DND-41 (cell line): Measurements from ENCODE around the gene VWC2.

Experiments used
- ATAC-seq: fragments of 200-7000 bp; cut with Tn5 transposase; 3 replicates; pipeline ENCODE4 v1.9.1; 2021; ENCODE audit warnings: low read depth; ENCODE audit not compliant: insufficient read depth
- DNase-seq: peaks from one replicate; pipeline ENCODE4 v3.0.0-alpha.2; 2020
- H2AFZ ChIP-seq: 2 replicates; pipeline ENCODE4 v1.6.0; 2012; ENCODE audit warnings: low read depth, low read length
- H3K27ac ChIP-seq: 2 replicates; pipeline ENCODE4 v1.5.1; 2012; ENCODE audit warnings: low read length, inconsistent platforms
- H3K27me3 ChIP-seq: fragments of 200-600 bp; sonication (generic); 2 replicates; pipeline ENCODE4 v1.6.0; 2012; ENCODE audit warnings: low read length, mild to moderate bottlenecking, inconsistent platforms; ENCODE audit not compliant: insufficient read depth, poor library complexity
- H3K36me3 ChIP-seq: 2 replicates; pipeline ENCODE4 v1.5.1; 2012; ENCODE audit warnings: low read length, inconsistent platforms; ENCODE audit not compliant: insufficient read depth
- H3K4me1 ChIP-seq: 2 replicates; pipeline ENCODE4 v1.5.1; 2012; ENCODE audit warnings: mild to moderate bottlenecking, low read length; ENCODE audit not compliant: insufficient read depth
- H3K4me2 ChIP-seq: 2 replicates; pipeline ENCODE4 v1.6.0; 2012; ENCODE audit warnings: mild to moderate bottlenecking, moderate library complexity, low read length, inconsistent platforms; ENCODE audit not compliant: insufficient read depth
- H3K4me3 ChIP-seq, 2 experiments: fragments of 200-600 bp in 1 of 2; shearing (Covaris generic) in 1 of 2; 2 replicates each; pipeline ENCODE4 v1.5.1; 2012 to 2016; ENCODE audit warnings: inconsistent platforms in 2 of 2, low read length in 2 of 2, mild to moderate bottlenecking in 2 of 2, low read depth in 1 of 2, moderate library complexity in 1 of 2
- H3K79me2 ChIP-seq: 2 replicates; pipeline ENCODE4 v1.6.0; 2012; ENCODE audit warnings: low read length, inconsistent platforms; ENCODE audit not compliant: insufficient read depth
- H3K9ac ChIP-seq: 2 replicates; pipeline ENCODE4 v1.6.0; 2012; ENCODE audit warnings: low read depth, mild to moderate bottlenecking, inconsistent platforms, low read length, moderate library complexity
- H3K9me3 ChIP-seq: 2 replicates; pipeline ENCODE4 v1.5.1; 2012; ENCODE audit warnings: low read length, moderate library complexity, mild to moderate bottlenecking, inconsistent platforms; ENCODE audit not compliant: insufficient read depth, severe bottlenecking
- H4K20me1 ChIP-seq: 2 replicates; pipeline ENCODE4 v1.6.0; 2012; ENCODE audit warnings: low read length; ENCODE audit not compliant: insufficient read depth
- EZH2 ChIP-seq: IDR thresholded peaks from 3 replicates; pipeline ENCODE4 v1.6.1; 2012; ENCODE audit warnings: borderline replicate concordance, low read depth, mild to moderate bottlenecking, moderate library complexity, low read length, inconsistent platforms; ENCODE audit not compliant: severe bottlenecking
- TF ChIP-seq, protein P1 (sequence below): IDR thresholded peaks from 2 replicates; pipeline ENCODE4 v1.5.1; 2012; ENCODE audit warnings: borderline replicate concordance, low read length, moderate library complexity, mild to moderate bottlenecking; ENCODE audit not compliant: poor library complexity, severe bottlenecking; ENCODE audit errors: extremely low read depth

Gene VWC2

DNA sequence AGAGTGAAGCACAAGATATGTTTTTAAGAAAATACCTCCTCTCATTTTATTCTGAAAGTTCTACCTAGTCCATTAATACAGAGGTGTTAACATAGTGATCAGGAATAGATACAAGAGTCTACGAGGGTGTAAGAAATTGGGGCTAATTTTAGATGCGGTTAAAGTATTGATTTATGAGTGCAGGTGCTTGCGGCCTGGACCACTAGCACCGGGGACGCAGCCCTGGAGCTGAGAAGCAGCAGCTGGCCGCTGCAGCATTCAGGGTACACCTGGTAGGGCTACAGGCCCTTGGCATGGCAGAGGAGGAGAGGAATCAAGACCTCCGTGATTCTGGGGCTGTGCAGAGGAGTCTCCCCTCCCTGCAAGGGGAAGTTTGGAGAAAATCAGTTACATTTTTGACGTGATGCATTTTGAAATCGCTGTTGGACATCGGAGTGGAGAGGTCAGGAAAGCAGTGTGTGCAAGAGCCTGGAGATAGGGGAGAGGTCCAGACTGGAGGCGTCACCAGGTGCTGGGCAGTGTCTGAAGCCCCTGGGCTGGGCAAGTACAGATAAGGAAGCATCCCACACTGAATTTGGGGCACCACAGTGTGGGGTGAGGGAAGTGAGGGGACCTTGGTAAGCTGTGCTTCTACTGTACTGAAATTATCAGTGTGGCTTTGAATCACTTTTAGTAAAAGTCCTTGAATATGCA lies 112.3 kb downstream of the VWC2 start:
- H3K4me3 ChIP-seq, result no peak overlapping the region
- no peak overlapping the region for H3K9ac ChIP-seq
- H3K27ac ChIP-seq, result no peak overlapping the region
- H3K36me3 ChIP-seq, result no peaks in the 10 kb centered on the region
- no peaks in the 10 kb centered on the region for H4K20me1 ChIP-seq
- no peak for DNase-seq
- peak; percentile 44; the same call in 2 of the 3 replicates for ATAC-seq
- no peak overlapping the region for H3K4me2 ChIP-seq
- no peaks in the 10 kb centered on the region for H3K79me2 ChIP-seq
- H2AFZ ChIP-seq, result no peak overlapping the region
- no peaks in the 10 kb centered on the region for H3K4me1 ChIP-seq
- TF ChIP-seq EZH2, result no peak
- TF ChIP-seq, protein P1, sequence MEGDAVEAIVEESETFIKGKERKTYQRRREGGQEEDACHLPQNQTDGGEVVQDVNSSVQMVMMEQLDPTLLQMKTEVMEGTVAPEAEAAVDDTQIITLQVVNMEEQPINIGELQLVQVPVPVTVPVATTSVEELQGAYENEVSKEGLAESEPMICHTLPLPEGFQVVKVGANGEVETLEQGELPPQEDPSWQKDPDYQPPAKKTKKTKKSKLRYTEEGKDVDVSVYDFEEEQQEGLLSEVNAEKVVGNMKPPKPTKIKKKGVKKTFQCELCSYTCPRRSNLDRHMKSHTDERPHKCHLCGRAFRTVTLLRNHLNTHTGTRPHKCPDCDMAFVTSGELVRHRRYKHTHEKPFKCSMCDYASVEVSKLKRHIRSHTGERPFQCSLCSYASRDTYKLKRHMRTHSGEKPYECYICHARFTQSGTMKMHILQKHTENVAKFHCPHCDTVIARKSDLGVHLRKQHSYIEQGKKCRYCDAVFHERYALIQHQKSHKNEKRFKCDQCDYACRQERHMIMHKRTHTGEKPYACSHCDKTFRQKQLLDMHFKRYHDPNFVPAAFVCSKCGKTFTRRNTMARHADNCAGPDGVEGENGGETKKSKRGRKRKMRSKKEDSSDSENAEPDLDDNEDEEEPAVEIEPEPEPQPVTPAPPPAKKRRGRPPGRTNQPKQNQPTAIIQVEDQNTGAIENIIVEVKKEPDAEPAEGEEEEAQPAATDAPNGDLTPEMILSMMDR, result no peak
- H3K27me3 ChIP-seq, result peaks cover 20% of the 10 kb centered on the region
- H3K9me3 ChIP-seq, result no peaks in the 10 kb centered on the region

DNA sequence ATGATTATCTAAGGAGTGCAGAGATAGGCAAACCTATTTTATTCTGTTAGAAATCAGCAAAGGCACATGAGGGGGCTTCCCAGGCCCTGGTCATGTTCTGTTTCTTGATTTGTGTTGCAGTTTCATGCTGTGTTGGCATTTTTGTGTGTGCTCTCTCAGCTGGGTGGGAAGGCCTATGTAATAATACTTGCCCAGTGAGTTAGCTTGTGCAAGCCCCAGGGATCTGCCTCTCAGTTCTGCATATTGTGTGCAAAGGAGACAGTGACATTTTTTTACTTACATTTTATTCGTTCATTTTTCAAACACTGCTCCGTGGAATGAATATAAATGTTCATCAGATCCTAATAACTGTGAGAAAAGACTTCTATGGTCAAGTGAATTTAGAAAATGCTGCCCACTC lies 119.0 kb downstream of the VWC2 start:
- Histone ChIP-seq H3K9ac (no peak overlapping the region), H3K79me2 (no peaks in the 10 kb centered on the region), H3K9me3 (no peaks in the 10 kb centered on the region), H3K36me3 (no peaks in the 10 kb centered on the region), H3K27ac (no peak overlapping the region), H3K4me2 (no peak overlapping the region), H3K27me3 (no peaks in the 10 kb centered on the region), H3K4me3 (no peak overlapping the region), H3K4me1 (no peaks in the 10 kb centered on the region), H2AFZ (no peak overlapping the region), H4K20me1 (no peaks in the 10 kb centered on the region)
- ATAC-seq (no peak), DNase-seq (no peak)
- no peak for TF ChIP-seq EZH2
- TF ChIP-seq, protein P1, result no peak

DNA sequence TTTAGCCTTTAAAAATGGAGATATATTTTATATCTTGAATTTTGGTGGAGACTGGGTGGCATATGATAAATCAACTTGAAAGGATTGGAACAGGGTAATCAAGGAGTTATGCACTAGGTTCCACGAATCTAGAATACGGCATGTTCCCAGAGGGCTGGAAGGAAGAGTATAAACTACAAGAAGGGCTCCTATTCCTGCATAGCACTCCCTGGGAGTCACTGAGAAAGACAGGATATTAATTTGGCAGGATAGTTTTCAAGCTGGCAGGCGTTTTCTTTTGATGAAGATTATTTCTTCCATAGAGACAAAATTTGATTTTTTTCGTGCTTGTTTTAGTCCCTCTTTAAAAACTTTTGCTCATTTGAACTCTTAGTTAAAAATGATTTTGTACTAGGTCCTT lies 119.7 kb downstream of the VWC2 start:
- Histone ChIP-seq H3K36me3 (no peaks in the 10 kb centered on the region), H3K27me3 (no peaks in the 10 kb centered on the region), H3K27ac (no peak overlapping the region), H4K20me1 (no peaks in the 10 kb centered on the region), H3K79me2 (no peaks in the 10 kb centered on the region), H3K9me3 (no peaks in the 10 kb centered on the region), H2AFZ (no peak overlapping the region), H3K4me3 (no peak overlapping the region), H3K4me2 (no peak overlapping the region), H3K9ac (no peak overlapping the region), H3K4me1 (no peaks in the 10 kb centered on the region)
- DNase-seq (no peak), ATAC-seq (no peak)
- TF ChIP-seq, protein P1, result no peak
- no peak for TF ChIP-seq EZH2

DNA sequence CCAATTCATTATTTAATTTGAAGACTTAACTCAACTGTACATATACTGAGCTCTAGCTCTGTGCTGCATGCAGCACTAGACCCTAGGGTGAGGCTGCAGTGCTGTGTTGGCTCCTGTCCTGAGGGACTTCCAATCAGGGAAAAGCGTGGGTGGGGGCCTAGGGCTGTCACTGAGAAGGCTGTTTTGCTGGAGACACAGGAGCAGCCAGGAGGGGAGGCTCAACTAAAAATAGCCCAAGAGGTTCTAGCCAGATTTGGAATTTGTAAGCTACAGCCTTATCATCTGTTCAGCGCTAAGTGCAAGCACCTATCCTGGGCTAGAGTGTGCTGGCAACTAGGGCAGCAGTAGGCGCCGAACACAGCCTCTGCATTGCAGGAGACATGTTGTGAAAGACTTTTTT lies 121.1 kb downstream of the VWC2 start:
- H3K27me3 ChIP-seq, result no peaks in the 10 kb centered on the region
- H3K9me3 ChIP-seq, result no peaks in the 10 kb centered on the region
- TF ChIP-seq EZH2, result no peak
- TF ChIP-seq, protein P1, result no peak
- no peak overlapping the region for H2AFZ ChIP-seq
- H3K79me2 ChIP-seq, result no peaks in the 10 kb centered on the region
- no peaks in the 10 kb centered on the region for H4K20me1 ChIP-seq
- H3K9ac ChIP-seq, result no peak overlapping the region
- no peak overlapping the region for H3K4me3 ChIP-seq
- no peaks in the 10 kb centered on the region for H3K36me3 ChIP-seq
- no peak; the same call in 2 of the 3 replicates for ATAC-seq
- no peak overlapping the region for H3K27ac ChIP-seq
- H3K4me2 ChIP-seq, result no peak overlapping the region
- DNase-seq, result no peak
- no peaks in the 10 kb centered on the region for H3K4me1 ChIP-seq
